ENCODE results near the gene SCFD2.

DNA sequence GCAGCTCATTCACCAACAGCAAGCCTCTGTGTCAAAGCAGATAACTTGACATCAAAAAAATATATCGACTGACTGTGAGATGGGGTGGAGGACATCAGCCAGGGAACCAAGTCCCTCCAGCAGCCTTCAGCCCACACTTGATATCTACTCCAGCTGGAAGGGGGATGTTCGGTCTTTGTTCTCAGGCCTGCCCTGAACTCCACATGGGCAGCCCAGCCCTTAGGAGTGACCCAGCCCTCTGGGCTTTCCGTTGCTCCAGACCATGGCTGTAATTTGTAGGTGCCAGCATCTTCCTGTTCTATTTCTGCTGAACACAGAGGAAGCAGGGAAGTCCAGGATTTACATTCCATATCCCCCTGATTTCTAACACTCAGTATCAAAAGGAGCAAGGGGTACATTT, 486.4 kb downstream of the SCFD2 start:
- TF ChIP-seq POLR2A (IDR thresholded peaks at IDR 0.05; ENCODE audit: low read depth, low read length) (no peak), MYB (IDR thresholded peaks at IDR 0.05; ENCODE audit: borderline replicate concordance, low read depth, low read length) (no peak), MYC (IDR thresholded peaks at IDR 0.05; ENCODE audit: insufficient read depth, insufficient read length, insufficient replicate concordance, low read length, severe bottlenecking) (no peak), SMC3 (IDR thresholded peaks at IDR 0.05; ENCODE audit: borderline replicate concordance, low read length) (no peak), BCL11A (IDR thresholded peaks at IDR 0.05; ENCODE audit: low read depth, low read length) (no peak), REST (IDR thresholded peaks at IDR 0.05; ENCODE audit: low read depth, low read length) (no peak), MXI1 (IDR thresholded peaks at IDR 0.05; ENCODE audit: low read depth, low read length) (no peak), RBBP5 (conservative IDR thresholded peaks at IDR 0.05) (no peak), NFYB (IDR thresholded peaks at IDR 0.05; ENCODE audit: insufficient read depth, low read depth, low read length) (no peak), BHLHE40 (IDR thresholded peaks at IDR 0.05; ENCODE audit: borderline replicate concordance in 1 of 2, low read depth in 2 of 2, low read length in 1 of 2) (no peak), RAD21 (IDR thresholded peaks at IDR 0.05; ENCODE audit: insufficient read depth, low read depth, low read length) (no peak)
- TF ChIP-seq, protein P1, sequence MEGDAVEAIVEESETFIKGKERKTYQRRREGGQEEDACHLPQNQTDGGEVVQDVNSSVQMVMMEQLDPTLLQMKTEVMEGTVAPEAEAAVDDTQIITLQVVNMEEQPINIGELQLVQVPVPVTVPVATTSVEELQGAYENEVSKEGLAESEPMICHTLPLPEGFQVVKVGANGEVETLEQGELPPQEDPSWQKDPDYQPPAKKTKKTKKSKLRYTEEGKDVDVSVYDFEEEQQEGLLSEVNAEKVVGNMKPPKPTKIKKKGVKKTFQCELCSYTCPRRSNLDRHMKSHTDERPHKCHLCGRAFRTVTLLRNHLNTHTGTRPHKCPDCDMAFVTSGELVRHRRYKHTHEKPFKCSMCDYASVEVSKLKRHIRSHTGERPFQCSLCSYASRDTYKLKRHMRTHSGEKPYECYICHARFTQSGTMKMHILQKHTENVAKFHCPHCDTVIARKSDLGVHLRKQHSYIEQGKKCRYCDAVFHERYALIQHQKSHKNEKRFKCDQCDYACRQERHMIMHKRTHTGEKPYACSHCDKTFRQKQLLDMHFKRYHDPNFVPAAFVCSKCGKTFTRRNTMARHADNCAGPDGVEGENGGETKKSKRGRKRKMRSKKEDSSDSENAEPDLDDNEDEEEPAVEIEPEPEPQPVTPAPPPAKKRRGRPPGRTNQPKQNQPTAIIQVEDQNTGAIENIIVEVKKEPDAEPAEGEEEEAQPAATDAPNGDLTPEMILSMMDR (IDR thresholded peaks at IDR 0.05 in 2 of 3, conservative IDR thresholded peaks at IDR 0.05 in 1 of 3; ENCODE audit: control insufficient read depth in 2 of 3, extremely low read depth in 1 of 3, insufficient read depth in 1 of 3, low read depth in 3 of 3, low read length in 3 of 3), result no peak
